ENCODE data around the gene VPS39. TPM values are rescaled to one million over a fixed set of nuclear protein-coding genes. Genes with fewer than 3 reads are reported as not detected.

Gene VPS39
- total and polyA plus RNA-seq, 9 of the 15 experiments (the other 6 are each of a cell fraction or from before 2014, with no cell fraction given) = 3.2 to 37.3 (median 21.8) TPM

GRCh38 chr15:42151141-42151561, 57.0 kb downstream of the VPS39 start:
- WGBS (ENCODE audit: insufficient coverage, low coverage, missing lambda C conversion rate) = 25% methylated on average over 6 of the region's 10 CpGs
- Histone ChIP-seq H3K4me1 (replicated peaks in 1 of 2; ENCODE audit: control insufficient read depth in 2 of 2, insufficient read depth in 2 of 2, low read length in 2 of 2) (peaks cover 4 to 24% of the 10 kb centered on the region in 2 experiments; a peak in 3 of 5 replicates), H2AFZ (ENCODE audit: low read depth, low read length) (no peak overlapping the region), H4K20me1 (replicated peaks; ENCODE audit: control insufficient read depth, insufficient read depth, low read length) (0 out of 2 replicates have a peak, but pooled peaks cover 7% of the 10 kb centered on the region), H3K9ac (ENCODE audit: insufficient read depth in 1 of 2, low read depth in 2 of 2, low read length in 2 of 2) (no peak overlapping the region), H3K36me3 (ENCODE audit: control insufficient read depth, insufficient read depth, low read length) (no peaks in the 10 kb centered on the region), H3K27ac (ENCODE audit: extremely low read depth, low read depth, low read length) (no peak overlapping the region), H3K4me3 (no peak overlapping the region), H3K79me2 (ENCODE audit: control insufficient read depth, insufficient read depth, low read length) (no peaks in the 10 kb centered on the region), H3K4me2 (ENCODE audit: insufficient read depth, low read length) (no peak overlapping the region), H3K9me3 (replicated peaks; ENCODE audit: control insufficient read depth, insufficient read depth, low read depth, low read length) (no peaks in the 10 kb centered on the region), H3K27me3 (ENCODE audit: control insufficient read depth in 2 of 2, insufficient read depth in 2 of 2, low read length in 2 of 2) (peaks cover 1 to 41% of the 10 kb centered on the region in 2 experiments; a peak in 4 of 5 replicates), H3K9me1 (ENCODE audit: control insufficient read depth, insufficient read depth, low read length) (peaks cover 3% of the 10 kb centered on the region)
- intact Hi-C loops (cut with micrococcal nuclease) (no loop called here), in situ Hi-C loops (cut with MboI) (no loop called here)
- no peak for ATAC-seq
- POLR2A ChIA-PET = no interaction called here
- CTCF ChIA-PET (ENCODE audit: low intra/inter-chr PET ratio) = no interaction called here
- no peak for FAIRE-seq
- BruUV-seq (replicated peaks) = no TSS peak
- no peak for DNase-seq (ENCODE audit: extremely low read depth in 1 of 4, low spot score in 3 of 4)
- TF ChIP-seq DPF2 (IDR thresholded peaks at IDR 0.05) = no peak
- TF ChIP-seq ZNF444 (CRISPR knock-in tag; IDR thresholded peaks at IDR 0.05) = no peak
- no peak for TF ChIP-seq ARHGAP35 (IDR thresholded peaks at IDR 0.05; ENCODE audit: partially characterized antibody)
- no peak for TF ChIP-seq STAT5A (IDR thresholded peaks at IDR 0.05; ENCODE audit: borderline replicate concordance, low read length)
- no peak for TF ChIP-seq SIRT6 (IDR thresholded peaks at IDR 0.05; ENCODE audit: low read depth, low read length)
- TF ChIP-seq ZBTB1 (CRISPR knock-in tag; IDR thresholded peaks at IDR 0.05; ENCODE audit: borderline replicate concordance, low read depth) = no peak
- TF ChIP-seq, protein P1, sequence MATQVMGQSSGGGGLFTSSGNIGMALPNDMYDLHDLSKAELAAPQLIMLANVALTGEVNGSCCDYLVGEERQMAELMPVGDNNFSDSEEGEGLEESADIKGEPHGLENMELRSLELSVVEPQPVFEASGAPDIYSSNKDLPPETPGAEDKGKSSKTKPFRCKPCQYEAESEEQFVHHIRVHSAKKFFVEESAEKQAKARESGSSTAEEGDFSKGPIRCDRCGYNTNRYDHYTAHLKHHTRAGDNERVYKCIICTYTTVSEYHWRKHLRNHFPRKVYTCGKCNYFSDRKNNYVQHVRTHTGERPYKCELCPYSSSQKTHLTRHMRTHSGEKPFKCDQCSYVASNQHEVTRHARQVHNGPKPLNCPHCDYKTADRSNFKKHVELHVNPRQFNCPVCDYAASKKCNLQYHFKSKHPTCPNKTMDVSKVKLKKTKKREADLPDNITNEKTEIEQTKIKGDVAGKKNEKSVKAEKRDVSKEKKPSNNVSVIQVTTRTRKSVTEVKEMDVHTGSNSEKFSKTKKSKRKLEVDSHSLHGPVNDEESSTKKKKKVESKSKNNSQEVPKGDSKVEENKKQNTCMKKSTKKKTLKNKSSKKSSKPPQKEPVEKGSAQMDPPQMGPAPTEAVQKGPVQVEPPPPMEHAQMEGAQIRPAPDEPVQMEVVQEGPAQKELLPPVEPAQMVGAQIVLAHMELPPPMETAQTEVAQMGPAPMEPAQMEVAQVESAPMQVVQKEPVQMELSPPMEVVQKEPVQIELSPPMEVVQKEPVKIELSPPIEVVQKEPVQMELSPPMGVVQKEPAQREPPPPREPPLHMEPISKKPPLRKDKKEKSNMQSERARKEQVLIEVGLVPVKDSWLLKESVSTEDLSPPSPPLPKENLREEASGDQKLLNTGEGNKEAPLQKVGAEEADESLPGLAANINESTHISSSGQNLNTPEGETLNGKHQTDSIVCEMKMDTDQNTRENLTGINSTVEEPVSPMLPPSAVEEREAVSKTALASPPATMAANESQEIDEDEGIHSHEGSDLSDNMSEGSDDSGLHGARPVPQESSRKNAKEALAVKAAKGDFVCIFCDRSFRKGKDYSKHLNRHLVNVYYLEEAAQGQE (IDR thresholded peaks at IDR 0.05; ENCODE audit: borderline replicate concordance) = no peak
- TF ChIP-seq, protein P1 (CRISPR knock-in tag; IDR thresholded peaks at IDR 0.05; ENCODE audit: low read depth) = no peak
- TF ChIP-seq, protein P2, sequence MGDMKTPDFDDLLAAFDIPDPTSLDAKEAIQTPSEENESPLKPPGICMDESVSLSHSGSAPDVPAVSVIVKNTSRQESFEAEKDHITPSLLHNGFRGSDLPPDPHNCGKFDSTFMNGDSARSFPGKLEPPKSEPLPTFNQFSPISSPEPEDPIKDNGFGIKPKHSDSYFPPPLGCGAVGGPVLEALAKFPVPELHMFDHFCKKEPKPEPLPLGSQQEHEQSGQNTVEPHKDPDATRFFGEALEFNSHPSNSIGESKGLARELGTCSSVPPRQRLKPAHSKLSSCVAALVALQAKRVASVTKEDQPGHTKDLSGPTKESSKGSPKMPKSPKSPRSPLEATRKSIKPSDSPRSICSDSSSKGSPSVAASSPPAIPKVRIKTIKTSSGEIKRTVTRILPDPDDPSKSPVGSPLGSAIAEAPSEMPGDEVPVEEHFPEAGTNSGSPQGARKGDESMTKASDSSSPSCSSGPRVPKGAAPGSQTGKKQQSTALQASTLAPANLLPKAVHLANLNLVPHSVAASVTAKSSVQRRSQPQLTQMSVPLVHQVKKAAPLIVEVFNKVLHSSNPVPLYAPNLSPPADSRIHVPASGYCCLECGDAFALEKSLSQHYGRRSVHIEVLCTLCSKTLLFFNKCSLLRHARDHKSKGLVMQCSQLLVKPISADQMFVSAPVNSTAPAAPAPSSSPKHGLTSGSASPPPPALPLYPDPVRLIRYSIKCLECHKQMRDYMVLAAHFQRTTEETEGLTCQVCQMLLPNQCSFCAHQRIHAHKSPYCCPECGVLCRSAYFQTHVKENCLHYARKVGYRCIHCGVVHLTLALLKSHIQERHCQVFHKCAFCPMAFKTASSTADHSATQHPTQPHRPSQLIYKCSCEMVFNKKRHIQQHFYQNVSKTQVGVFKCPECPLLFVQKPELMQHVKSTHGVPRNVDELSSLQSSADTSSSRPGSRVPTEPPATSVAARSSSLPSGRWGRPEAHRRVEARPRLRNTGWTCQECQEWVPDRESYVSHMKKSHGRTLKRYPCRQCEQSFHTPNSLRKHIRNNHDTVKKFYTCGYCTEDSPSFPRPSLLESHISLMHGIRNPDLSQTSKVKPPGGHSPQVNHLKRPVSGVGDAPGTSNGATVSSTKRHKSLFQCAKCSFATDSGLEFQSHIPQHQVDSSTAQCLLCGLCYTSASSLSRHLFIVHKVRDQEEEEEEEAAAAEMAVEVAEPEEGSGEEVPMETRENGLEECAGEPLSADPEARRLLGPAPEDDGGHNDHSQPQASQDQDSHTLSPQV (IDR thresholded peaks at IDR 0.05) = no peak
- TF ChIP-seq SPI1 (IDR thresholded peaks at IDR 0.05; ENCODE audit: borderline replicate concordance, low read depth, low read length) = no peak
- TF ChIP-seq MYBL2 (IDR thresholded peaks at IDR 0.05; ENCODE audit: low read depth) = no peak
- TF ChIP-seq MYBL2 (CRISPR knock-in tag; IDR thresholded peaks at IDR 0.05; ENCODE audit: borderline replicate concordance) = no peak

All from K562 (cell line).